ENCODE data around the gene LMO2. TPM values are rescaled to one million over a fixed set of nuclear protein-coding genes. Genes with fewer than 3 reads are reported as not detected.

LMO2 gene
- total RNA-seq, 1 donor from 2014 or later: 5.1 TPM

DNA sequence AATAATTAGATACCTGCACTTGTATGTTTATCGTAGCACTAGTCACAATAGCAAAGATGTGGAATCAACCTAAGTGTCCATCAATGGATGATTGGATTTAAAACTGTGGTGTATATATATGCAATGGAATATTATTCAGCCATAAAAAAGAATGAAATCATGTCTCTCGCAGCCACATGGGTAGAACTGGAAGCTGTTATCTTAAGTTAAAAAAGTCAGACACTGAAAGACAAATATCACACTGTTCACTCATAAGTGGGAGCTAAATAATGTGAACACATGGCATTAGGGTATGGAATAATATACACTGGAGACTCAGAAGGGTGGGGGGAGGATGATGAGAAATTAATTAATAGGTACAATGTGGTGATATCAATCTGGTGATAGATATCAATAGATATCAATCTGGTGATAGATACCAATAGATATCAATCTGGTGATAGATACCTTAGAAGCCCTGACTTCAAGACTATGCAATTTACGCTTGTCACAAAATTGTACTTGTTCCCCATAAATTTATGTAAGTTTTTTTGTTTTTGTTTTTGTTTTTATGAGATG is 2.0 kb downstream of the LMO2 start:
- no peak for ATAC-seq
- no peak for DNase-seq (ENCODE audit: low spot score)

DNA sequence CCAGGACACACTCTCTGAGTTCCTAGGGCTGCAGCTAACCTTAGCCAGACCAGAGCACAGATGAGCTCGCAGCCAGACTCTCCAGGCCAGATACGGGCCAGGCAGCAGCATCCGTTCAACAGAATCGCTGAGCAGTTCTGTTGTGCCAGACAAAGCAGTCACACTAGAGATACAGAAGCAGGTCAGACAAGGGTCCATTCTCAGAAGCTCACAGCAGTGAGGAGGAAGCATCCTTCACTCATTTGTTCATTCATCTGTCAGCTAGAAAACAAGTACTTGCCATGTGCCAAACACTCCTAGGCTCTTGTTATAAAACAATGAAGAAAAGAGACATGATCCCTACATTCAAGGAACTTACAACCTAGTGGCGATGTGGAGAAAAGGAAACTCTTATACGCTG is 2.6 kb downstream of the LMO2 start:
- DNase-seq (ENCODE audit: low spot score): no peak
- no peak for ATAC-seq

GRCh38 chr11:33887886-33888285 is 4.0 kb downstream of the LMO2 start:
- DNase-seq (ENCODE audit: low spot score): no peak
- no peak for ATAC-seq

DNA sequence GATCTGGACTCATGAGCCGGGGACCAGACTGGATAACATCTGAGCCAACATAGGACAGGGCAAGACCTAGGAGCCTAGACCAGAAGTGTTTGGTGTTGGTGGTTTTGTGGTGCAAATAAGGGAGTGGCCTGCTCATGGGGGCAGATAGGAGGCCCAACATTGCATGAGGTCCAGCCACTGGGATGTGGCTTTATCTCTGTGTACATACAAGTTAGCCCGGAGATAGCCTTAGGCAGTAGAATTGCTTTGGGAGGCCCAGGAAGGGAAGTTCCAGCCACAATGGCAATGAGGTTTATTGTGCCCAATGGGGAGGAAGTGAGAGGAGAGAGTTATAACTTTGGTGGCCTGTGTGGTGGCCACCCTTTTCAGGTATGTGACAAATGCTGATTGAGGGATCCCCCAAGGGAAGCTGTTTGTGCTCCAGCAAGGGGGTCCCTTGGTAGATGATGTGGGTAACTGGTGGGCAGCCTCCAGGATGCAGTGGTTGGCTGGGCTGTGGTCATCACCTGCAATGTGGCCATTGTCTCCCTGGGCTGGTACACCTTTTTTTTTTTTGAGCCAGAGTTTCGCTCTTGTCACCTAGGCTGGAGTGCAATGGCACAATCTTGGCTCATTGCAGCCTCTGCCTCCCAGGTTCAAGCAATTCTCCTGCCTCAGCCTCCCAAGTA is 6.4 kb downstream of the LMO2 start:
- no peak for ATAC-seq
- no peak for DNase-seq (ENCODE audit: low spot score)

GRCh38 chr11:33884601-33885000 is 7.3 kb downstream of the LMO2 start:
- ATAC-seq: no peak
- DNase-seq (ENCODE audit: low spot score): no peak

DNA sequence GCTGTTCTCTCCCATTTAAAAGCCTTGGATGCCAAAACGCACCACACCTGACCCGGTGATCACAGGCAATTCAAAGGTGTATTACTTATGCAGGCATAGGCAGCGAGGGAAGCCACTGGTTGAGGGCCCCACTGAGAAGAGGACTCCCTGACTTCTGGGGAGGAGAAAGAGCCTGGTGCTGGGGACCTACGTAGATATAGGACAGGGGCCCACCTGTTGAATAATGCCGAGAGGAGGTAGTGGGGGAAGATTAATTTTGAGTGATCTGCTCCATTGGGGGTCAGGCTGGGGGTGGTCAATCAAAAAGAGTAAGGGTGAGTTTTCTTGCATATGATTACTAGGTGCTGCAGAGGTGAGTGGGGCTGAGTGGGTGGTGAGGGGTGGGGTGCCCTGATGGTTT is 7.8 kb downstream of the LMO2 start:
- no peak for DNase-seq (ENCODE audit: low spot score)
- ATAC-seq: no peak

GRCh38 chr11:33881651-33882503 is 10.0 kb downstream of the LMO2 start:
- ATAC-seq (no peak), DNase-seq (ENCODE audit: low spot score) (no peak)

DNA sequence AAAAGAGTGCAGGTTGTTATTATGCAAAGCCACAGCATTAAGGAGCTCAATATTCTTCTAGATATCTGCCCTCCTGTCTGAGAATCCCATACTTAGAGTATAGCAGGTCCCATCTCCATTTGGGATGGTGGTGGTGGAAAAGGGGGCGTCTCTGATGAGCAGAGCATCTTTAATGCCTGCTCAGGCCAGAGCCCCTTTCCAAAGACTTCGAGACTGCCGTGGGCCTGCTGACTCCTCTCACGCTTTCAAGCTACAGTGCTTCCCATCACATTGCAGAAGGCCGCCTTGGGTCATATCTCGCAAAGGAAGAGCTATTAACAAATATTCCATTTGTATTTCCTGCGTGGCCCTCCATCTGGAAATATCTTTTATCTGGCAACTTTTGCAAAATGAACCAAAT is 10.9 kb downstream of the LMO2 start:
- DNase-seq (ENCODE audit: low spot score): no peak
- no peak for ATAC-seq

DNA sequence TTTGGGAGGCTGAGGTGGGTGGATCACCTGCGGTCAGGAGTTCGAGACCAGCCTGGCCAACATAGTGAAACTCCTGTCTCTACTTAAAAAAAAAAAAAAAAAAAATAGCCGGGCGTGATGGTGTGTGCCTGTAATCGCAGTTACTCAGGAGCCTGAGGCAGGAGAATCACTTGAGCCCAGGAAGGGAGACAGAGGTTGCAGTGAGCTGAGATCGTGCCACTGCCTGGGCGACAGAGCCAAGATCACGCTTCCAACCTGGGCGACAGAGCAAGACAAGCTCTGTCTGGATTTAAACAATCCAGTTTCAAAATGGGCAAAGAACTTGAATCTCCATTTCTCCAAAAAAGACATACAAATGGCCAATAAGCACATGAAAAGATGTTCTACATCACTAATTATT is 12.5 kb downstream of the LMO2 start:
- DNase-seq (ENCODE audit: low spot score): no peak
- ATAC-seq: no peak

GRCh38 chr11:33877038-33877437 is 14.8 kb downstream of the LMO2 start:
- DNase-seq (ENCODE audit: low spot score): no peak

DNA sequence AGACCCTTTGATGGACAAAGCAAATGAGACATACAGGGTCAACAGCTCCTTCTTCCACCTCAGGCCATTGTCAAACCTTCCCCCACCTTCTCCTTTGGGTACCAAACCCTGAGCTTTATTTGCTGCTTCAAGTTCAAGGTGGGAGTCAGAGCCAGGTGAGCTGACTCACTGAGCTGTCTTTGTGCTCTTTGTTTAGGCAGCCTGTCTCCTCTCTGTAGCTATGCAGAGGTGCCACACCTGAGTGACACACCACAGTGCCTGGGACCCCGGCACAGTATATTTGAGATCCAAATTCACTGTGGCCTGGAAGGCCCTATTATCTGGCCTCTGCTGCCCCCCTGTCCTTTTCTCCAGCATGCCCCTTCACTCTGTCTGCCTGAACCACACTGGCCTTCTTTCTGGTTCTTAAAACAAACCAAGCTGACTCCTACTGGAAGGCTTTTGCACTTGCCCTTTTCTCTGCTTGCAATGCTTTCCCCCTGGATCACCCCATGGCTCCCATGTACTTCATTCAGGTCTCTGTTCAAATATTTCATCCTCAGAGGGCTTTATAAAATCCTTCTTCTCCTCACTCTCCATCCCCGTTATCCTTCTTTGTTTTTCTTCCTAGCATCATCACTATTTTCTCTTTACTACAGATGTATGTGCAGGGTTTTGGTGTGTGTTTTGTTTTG is 16.1 kb downstream of the LMO2 start:
- DNase-seq (ENCODE audit: low spot score): no peak

More at GRCh38 chr11:33877038-33877437, 14.8 kb downstream of the LMO2 start:
- no peak for ATAC-seq

GRCh38 chr11:33874910-33875490 is 16.9 kb downstream of the LMO2 start:
- ATAC-seq: no peak
- DNase-seq (ENCODE audit: low spot score): no peak

More for the DNA sequence above, 16.1 kb downstream of the LMO2 start:
- ATAC-seq: no peak

GRCh38 chr11:33874433-33874832 is 17.4 kb downstream of the LMO2 start:
- DNase-seq (ENCODE audit: low spot score) (no peak), ATAC-seq (no peak)

GRCh38 chr11:33869481-33870422 is 22.1 kb downstream of the LMO2 start:
- ATAC-seq (peak; percentile 74), DNase-seq (ENCODE audit: low spot score) (no peak)

- no peak for DNase-seq (ENCODE audit: low spot score)
- peak; percentile 43 for ATAC-seq
Observed at GRCh38 chr11:33868647-33869461, 23.0 kb downstream of the LMO2 start.

DNA sequence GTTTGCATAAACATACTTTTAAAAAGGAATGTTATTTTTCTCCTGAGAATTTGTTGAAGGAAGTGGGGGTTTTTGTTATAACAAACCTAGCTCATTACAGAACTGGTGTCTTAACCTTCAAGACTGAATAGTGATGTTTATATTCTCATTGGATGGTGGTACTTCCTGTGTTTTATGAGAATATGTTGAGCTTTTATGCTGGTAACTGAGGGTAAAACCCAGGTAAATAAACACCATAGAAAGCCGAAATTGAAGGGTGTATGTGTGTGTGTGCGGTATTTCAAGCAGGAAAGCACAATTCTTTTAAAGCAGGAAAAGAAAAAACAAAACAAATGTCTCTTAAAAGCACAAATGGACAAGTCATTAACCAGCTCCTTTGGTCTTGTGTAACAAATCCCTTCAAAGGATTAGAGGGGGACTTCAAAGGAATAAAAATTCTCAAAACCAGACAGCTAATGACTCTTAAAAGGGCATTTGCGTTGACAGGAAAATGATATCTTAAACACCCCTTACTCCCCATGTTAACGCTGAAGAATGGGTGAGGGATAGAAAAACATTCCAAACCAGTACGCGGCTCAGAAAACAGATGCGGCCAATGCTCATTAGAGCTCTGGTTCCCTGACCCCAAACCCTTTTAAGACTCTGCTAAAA is 23.8 kb downstream of the LMO2 start:
- ATAC-seq (no peak), DNase-seq (ENCODE audit: low spot score) (no peak)

DNA sequence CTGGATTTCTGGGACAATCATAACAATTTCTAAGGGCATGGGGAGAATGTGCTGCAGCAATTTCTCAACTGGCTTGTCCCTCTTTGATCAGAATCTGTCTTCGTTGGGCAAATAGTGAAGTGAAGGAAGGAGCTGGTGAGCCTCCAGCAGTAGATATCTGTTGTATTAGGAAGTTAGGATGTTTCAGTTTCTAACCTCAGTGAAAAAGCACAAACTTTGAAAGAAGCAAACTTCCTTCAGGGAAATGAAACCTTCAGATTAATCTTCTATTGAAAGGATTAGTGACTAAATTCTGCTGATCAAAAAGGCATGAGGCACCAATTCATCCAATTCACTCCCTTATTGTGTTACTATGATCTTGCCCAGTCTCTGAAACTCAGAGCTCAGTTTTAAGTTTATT is 24.3 kb downstream of the LMO2 start:
- DNase-seq (ENCODE audit: low spot score) (no peak), ATAC-seq (no peak)

DNA sequence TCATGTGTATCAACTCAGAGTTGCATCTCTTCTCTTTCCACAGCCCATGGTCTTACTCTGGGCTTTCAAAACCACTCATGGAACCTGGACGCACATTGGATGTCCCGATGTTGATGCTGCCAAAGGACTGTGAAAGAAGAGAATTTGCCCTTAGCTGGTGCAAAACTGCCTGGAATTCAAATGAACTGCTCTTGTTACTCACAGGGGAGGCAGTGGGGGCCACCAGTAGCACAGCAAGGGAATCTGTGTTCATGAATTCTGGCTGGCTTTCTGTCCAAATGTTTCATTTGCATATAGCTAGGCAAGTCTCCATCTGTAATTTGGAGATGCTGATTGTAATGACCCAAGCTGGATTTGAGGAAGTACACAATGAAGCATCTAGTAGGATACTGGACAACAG is 24.9 kb downstream of the LMO2 start:
- DNase-seq (ENCODE audit: low spot score) (no peak), ATAC-seq (no peak)

DNA sequence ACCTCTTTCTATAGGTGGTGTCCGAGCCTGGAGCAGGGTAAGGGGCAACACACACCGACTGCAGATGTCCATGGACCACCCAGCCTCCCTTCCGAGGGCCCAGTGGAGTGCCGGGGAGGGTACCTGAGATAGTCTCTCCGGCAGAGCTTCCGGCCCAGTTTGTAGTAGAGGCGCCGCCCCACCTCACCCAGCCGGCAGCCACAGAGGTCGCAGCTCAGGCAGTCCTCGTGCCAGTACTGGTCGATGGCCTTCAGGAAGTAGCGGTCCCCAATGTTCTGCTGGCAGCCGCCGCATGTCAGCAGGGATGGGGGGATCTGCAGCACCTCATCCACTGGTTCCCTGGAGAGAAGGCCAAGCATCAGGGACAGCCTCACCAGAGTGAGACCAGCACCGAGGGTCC is 27.4 kb downstream of the LMO2 start:
- DNase-seq (ENCODE audit: low spot score) (no peak), ATAC-seq (no peak)

Data from left lobe of liver (tissue), 2 donors.